HTR-8/SVneo (cell line): ENCODE data around the gene ITGB7.

Source experiments
- DNase-seq: peaks from one replicate; pipeline ENCODE4 v3.0.0; 2011; ENCODE audit warnings: low spot score, mixed read lengths; ENCODE audit not compliant: insufficient read length
- FAIRE-seq: peaks from 2 replicates; lab custom pipeline; 2011; peaks lifted over from hg19 to GRCh38; lab: Jason Lieb, UNC

The ITGB7 gene, protein sequence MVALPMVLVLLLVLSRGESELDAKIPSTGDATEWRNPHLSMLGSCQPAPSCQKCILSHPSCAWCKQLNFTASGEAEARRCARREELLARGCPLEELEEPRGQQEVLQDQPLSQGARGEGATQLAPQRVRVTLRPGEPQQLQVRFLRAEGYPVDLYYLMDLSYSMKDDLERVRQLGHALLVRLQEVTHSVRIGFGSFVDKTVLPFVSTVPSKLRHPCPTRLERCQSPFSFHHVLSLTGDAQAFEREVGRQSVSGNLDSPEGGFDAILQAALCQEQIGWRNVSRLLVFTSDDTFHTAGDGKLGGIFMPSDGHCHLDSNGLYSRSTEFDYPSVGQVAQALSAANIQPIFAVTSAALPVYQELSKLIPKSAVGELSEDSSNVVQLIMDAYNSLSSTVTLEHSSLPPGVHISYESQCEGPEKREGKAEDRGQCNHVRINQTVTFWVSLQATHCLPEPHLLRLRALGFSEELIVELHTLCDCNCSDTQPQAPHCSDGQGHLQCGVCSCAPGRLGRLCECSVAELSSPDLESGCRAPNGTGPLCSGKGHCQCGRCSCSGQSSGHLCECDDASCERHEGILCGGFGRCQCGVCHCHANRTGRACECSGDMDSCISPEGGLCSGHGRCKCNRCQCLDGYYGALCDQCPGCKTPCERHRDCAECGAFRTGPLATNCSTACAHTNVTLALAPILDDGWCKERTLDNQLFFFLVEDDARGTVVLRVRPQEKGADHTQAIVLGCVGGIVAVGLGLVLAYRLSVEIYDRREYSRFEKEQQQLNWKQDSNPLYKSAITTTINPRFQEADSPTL

GRCh38 chr12:53207042-53207441 lies at the start of gene ITGB7:
Gene ITGB7, minus strand, starts transcription at chr12:53207251. Its CDS starts 6,808 bp downstream, at chr12:53200443.
- no peak for DNase-seq
- FAIRE-seq, result no peak

DNA sequence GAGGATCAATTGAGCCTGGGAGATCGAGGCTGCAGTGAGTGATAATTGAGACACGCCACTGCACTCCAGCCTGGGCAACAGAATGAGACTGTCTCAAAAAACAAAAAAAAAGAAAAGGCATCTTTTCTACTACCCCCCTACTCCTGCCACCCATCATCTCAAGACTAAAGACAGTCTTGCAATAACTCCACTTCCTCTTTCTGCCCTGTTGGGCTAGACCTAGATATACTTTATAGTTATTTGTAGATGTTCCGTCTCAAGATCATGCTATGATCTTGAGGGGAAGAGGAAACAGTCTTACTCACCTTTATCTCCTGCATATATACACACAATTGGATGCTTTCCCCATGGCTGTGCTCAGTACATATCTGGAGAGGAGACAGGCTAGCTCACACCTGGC lies 48.9 kb upstream of the ITGB7 start:
- FAIRE-seq, result no peak

GRCh38 chr12:53254816-53255545 lies 47.9 kb upstream of the ITGB7 start:
- DNase-seq, result no peak
- no peak for FAIRE-seq

More for the DNA sequence above, 48.9 kb upstream of the ITGB7 start:
- DNase-seq, result no peak

GRCh38 chr12:53253298-53253697 lies 46.2 kb upstream of the ITGB7 start:
- FAIRE-seq, result no peak

GRCh38 chr12:53252349-53252916 lies 45.4 kb upstream of the ITGB7 start:
- FAIRE-seq (no peak), DNase-seq (no peak)

More at GRCh38 chr12:53253298-53253697, 46.2 kb upstream of the ITGB7 start:
- DNase-seq, result no peak

DNA sequence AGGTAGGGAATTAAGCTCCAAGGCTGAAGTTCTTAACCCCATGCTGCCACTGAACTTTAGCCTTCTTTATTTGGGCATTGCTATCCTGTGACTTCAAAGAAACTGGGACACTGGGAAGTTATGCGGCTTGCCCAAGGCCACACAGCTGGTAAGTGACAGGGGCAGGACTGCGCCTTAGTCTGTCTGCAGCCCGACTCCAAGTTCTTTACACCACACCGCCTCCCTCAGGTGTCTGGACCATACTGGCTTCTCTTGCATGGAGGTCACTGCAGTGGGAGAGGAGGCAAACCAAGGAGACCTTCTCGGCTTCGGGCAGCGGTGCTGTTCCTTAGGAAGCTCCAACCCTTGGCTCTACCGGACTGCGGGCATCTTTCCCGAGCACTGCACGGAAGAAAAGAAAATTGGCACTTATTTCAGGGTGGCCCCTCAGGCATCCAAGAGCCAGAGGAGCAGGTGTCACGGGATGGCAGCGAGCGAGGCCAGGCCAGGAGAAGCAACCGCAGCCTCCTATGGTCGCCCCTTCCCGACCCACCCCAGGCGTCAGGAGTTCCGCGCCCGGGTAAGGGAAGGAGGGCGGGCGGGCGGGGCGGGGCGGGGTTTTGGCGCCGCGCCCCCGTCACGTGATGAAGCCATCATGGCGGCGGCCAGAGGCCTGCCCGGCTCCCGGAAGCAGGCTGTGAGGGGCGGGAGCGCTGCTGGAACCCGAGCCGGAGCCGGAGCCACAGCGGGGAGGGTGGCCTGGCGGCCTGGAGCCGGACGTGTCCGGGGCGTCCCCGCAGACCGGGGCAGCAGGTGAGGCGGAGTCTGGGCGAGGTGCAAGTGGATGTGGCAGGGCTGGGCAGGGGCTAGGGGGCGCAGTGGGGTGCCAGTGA lies 44.7 kb upstream of the ITGB7 start:
- FAIRE-seq (no peak), DNase-seq (peak; percentile 91)

GRCh38 chr12:53245286-53245685 lies 38.2 kb upstream of the ITGB7 start:
- no peak for FAIRE-seq

DNA sequence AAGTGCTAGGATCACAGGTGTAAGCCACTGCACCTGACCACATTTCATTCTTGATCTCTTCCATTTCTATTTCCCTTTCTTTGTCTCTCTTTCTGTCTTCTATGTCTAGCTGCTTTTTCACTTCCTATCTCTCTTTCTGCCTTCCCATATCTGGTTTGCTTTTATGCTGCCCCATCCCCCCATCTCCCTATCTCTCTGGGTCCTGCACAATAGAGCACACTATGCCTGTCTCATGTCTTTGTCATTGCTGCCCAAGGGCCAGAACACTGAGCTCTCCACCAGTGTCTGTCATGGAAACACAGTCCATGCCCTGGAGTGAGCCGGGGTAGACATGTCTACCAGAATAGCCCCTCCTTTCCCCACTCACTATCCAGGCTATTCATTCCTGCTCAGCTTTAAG lies 37.3 kb upstream of the ITGB7 start:
- FAIRE-seq (no peak), DNase-seq (no peak)

More at GRCh38 chr12:53245286-53245685, 38.2 kb upstream of the ITGB7 start:
- no peak for DNase-seq

DNA sequence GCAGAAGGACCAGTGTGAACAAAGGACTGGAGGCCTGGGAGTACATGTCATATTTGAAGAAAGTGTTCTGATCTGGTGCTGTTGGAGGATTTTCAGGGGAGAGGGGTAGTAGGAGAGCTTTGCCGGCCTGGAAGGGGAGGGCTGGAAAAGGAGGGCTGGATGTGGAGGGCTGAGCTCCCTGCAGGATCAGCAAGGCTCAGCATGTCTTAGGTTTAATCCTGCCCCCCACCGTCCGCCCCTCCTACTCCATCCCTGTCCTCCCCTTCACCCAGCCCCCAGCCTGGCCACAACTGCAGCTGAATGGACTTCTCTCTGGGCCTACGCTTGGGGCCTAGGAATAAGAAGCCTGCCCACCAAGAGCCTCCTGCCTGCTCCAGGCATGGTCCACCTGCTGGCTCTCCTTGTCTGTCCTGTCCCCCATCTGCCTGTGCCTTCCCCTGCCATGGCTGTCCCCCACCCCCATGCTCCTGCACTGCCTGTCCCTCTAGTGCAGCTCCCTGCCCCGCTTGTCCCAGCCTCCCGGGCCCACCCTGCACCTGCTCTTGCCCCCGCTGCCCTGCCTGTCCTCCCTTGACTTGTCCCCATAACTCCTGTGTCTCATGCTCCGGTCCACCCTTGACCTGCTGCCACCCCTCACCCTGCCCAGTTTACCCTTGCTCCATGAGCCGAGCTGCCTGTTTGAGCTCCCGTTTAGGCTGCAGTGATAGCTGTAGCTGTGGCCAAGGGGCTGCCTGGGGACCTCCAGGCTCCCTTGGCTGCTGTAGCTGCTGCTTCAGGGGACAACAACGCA lies 34.8 kb upstream of the ITGB7 start:
- FAIRE-seq (no peak), DNase-seq (no peak)

GRCh38 chr12:53239643-53240258 lies 32.7 kb upstream of the ITGB7 start:
- DNase-seq, result no peak
- FAIRE-seq, result no peak

DNA sequence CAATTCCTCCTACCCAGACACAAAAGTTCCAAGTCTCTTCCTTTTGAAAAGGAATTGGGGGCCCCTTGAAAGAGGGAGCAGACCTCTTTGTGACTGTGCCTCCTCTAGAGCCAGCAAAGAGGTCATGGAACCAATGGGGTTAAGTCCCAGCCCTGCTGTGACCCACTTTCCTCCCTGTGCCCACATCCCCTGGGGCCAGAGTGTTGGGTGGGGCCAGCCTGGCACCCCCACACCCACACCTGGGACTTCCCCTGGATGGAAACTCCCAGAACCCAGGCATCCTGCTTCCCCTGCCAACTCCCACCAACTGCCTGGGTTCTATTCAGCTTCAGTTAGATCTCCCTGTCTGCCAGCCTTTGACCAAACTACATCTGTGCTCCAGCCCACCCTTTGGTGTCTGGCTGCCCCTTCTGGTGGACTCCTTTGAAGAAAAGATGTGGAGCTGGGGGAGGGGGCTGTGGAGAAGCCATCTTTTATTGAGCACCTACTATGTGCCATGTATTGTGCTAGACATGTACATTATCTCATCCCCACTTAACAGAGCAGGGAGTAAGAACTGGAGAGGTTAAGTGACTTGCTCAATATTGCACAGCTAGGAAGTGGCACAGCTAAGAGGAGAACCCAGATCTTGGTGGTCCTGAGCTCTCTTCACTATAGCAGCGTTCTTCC lies 29.5 kb upstream of the ITGB7 start:
- FAIRE-seq, result no peak
- no peak for DNase-seq

GRCh38 chr12:53235742-53236442 lies 28.8 kb upstream of the ITGB7 start:
- peak; percentile 4 for FAIRE-seq

GRCh38 chr12:53235164-53235563 lies 28.1 kb upstream of the ITGB7 start:
- FAIRE-seq (no peak), DNase-seq (no peak)

More at GRCh38 chr12:53235742-53236442, 28.8 kb upstream of the ITGB7 start:
- no peak for DNase-seq

DNA sequence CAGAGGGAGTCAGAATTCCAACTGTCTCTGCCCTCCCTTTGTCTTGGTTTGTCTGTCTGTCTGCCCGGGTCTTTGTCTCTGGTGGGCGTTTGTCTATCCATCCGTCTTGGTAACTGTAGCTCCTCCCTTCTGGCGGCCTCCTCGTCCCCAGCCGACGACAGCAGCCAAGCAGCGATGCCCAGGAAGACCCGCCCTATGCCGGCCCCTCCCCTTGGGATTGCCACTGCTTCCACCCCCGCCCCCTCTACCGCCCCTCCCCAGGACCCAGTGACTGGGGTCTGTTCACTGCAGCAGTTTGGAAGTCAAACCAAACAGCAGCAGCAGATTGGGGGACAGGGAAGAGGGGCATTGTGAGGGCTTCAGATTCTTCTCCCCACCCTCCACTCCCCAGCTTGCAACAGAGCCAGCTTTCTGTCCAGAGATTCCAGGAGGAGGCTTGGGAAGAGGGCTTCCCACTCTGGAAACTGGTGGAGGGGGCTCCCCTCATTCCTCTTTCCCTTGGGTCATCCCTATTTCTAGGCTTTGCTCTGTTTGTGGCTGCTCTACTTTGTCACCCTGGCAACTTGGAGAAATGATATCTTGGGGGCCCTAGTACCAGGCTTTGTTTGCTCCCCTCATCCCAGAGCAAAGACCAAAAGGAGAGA lies 27.3 kb upstream of the ITGB7 start:
- FAIRE-seq (no peak), DNase-seq (no peak)

DNA sequence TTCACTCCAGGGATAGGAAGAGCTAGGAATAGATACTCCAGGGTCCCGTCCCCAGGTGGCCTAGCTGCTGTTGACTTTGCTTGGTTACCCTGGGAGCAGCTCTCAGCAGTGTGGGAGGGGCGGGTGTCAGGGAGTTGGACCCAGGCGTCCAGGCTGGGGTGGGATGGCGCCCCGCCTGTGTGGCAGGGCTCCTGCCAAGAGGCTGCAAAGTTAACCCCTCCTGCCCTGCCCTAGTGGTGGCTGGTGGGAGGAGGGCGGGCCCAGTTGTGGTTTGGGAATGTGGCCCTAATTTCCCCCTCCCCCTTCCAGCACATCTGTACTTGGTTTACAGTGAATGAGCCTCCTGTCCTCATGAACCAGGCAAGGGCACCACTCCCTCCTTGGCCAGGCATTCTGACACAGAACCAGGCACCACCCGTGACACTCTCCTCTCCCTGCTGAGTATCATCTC lies 26.6 kb upstream of the ITGB7 start:
- DNase-seq (no peak), FAIRE-seq (no peak)
